Mammary epithelial cell (primary cell): ENCODE measurements around the gene TNFAIP8.

Experiments used
- CTCF ChIP-seq, 2 donors: IDR thresholded peaks in 1 of 2; conservative IDR thresholded peaks in 1 of 2; 2 replicates each; pipeline ENCODE4 v1.5.1; 2011 to 2012; ENCODE audit warnings: inconsistent platforms in 2 of 2, low read length in 2 of 2, mild to moderate bottlenecking in 2 of 2, control low read depth in 1 of 2, low read depth in 1 of 2; ENCODE audit not compliant: insufficient read depth in 1 of 2; ENCODE audit errors: extremely low read depth in 1 of 2
- EZH2 ChIP-seq: IDR thresholded peaks from 2 replicates; pipeline ENCODE4 v1.6.1; 2012; ENCODE audit warnings: low read length, inconsistent platforms, borderline replicate concordance

GRCh38 chr5:119370486-119370885 lies 14.7 kb downstream of the TNFAIP8 start:
- TF ChIP-seq CTCF (conservative IDR thresholded peaks at IDR 0.05 in 1 of 2, IDR thresholded peaks at IDR 0.05 in 1 of 2; ENCODE audit: extremely low read depth in 1 of 2, insufficient read depth in 1 of 2, low read depth in 1 of 2, low read length in 2 of 2) (no peak), EZH2 (no peak)
